IMR-90 (cell line): ENCODE data around the gene AVPR1B. TPM values are rescaled to one million over a fixed set of nuclear protein-coding genes. Genes with fewer than 3 reads are reported as not detected.

Experiments used
- ATAC-seq: fragments of 200-7000 bp; cut with Tn5 transposase; 2 replicates; pipeline ENCODE4 v1.9.1; 2020; ENCODE audit warnings: low read depth, mild to moderate bottlenecking, moderate library complexity
- BruUV-seq: library from RNA; stranded (reverse); fragments of 400-500 nt; replicated peaks from 2 replicates; lab custom pipeline; 2021; lab: Mats Ljungman, UMichigan
- CTCF ChIA-PET: fragments of 300-600 bp; formaldehyde crosslinking; extraction: SDS; loops from one replicate; lab custom pipeline; 2021; ENCODE audit warnings: antibody characterized with exemption; lab: Yijun Ruan, JAX
- POLR2A ChIA-PET: fragments of 300-600 bp; sonication (Branson Sonifier 250); formaldehyde crosslinking; loops from one replicate; lab custom pipeline; 2022; ENCODE audit warnings: antibody characterized with exemption; ENCODE audit not compliant: unreplicated experiment; lab: Charles Lee
- DNase-seq: peaks from one replicate; pipeline ENCODE4 v3.0.0; 2013
- H2AFZ ChIP-seq: replicated peaks from 2 replicates; pipeline ENCODE3; 2013; ENCODE audit warnings: low read length, mild to moderate bottlenecking; ENCODE audit not compliant: poor library complexity
- H2AK5ac ChIP-seq: 2 replicates; pipeline ENCODE4 v1.6.1; 2013; ENCODE audit warnings: low read depth, low read length, inconsistent platforms
- H2AK9ac ChIP-seq: replicated peaks from 2 replicates; pipeline ENCODE3; 2013; ENCODE audit warnings: mild to moderate bottlenecking, low read depth, low read length, moderate library complexity; ENCODE audit not compliant: poor library complexity
- H2BK120ac ChIP-seq: 2 replicates; pipeline ENCODE4 v1.6.1; 2013; ENCODE audit warnings: low read depth, low read length, inconsistent platforms
- H2BK15ac ChIP-seq: 3 replicates; pipeline ENCODE4 v1.6.1; 2013; ENCODE audit warnings: low read depth, low read length, inconsistent platforms
- H2BK20ac ChIP-seq: 2 replicates; pipeline ENCODE4 v1.6.1; 2013; ENCODE audit warnings: low read depth, mild to moderate bottlenecking, inconsistent platforms, low read length, moderate library complexity
- H2BK5ac ChIP-seq: 2 replicates; pipeline ENCODE4 v1.6.1; 2013; ENCODE audit warnings: mild to moderate bottlenecking, low read depth, low read length, inconsistent platforms; ENCODE audit not compliant: poor library complexity, severe bottlenecking
- H3K14ac ChIP-seq: replicated peaks from 2 replicates; pipeline ENCODE4 v1.6.1; 2013; ENCODE audit warnings: low read depth, low read length, inconsistent platforms
- H3K18ac ChIP-seq: 2 replicates; pipeline ENCODE4 v1.6.1; 2013; ENCODE audit warnings: low read depth, low read length, control low read depth
- H3K23ac ChIP-seq: 2 replicates; pipeline ENCODE4 v1.6.1; 2013; ENCODE audit warnings: low read depth, low read length, inconsistent platforms
- H3K27ac ChIP-seq: 2 replicates; pipeline ENCODE4 v1.5.1; 2013; ENCODE audit warnings: mild to moderate bottlenecking, control low read depth, low read length; ENCODE audit not compliant: insufficient read depth
- H3K27me3 ChIP-seq: 2 replicates; pipeline ENCODE4 v1.6.1; 2013; ENCODE audit warnings: low read length; ENCODE audit not compliant: control insufficient read depth, insufficient read depth
- H3K36me3 ChIP-seq: 2 replicates; pipeline ENCODE4 v1.6.1; 2013; ENCODE audit warnings: low read length, mixed read lengths; ENCODE audit not compliant: control insufficient read depth, insufficient read depth
- H3K4ac ChIP-seq: 2 replicates; pipeline ENCODE4 v1.6.1; 2013; ENCODE audit warnings: low read depth, low read length, inconsistent platforms
- H3K4me1 ChIP-seq: 2 replicates; pipeline ENCODE4 v1.6.1; 2013; ENCODE audit warnings: low read length, mixed read lengths; ENCODE audit not compliant: control insufficient read depth, insufficient read depth
- H3K4me2 ChIP-seq: 2 replicates; pipeline ENCODE4 v1.6.1; 2013; ENCODE audit warnings: low read depth, mild to moderate bottlenecking, control low read depth, low read length, moderate library complexity
- H3K4me3 ChIP-seq: 2 replicates; pipeline ENCODE4 v1.5.1; 2013; ENCODE audit warnings: low read depth, mild to moderate bottlenecking, control low read depth, low read length, moderate library complexity; ENCODE audit not compliant: insufficient read depth
- H3K56ac ChIP-seq: 2 replicates; pipeline ENCODE4 v1.6.1; 2013; ENCODE audit warnings: low read length, inconsistent platforms; ENCODE audit not compliant: insufficient read depth; ENCODE audit errors: extremely low read depth
- H3K79me1 ChIP-seq, 2 experiments: 2 replicates each; pipeline ENCODE4 v1.6.1; 2013; ENCODE audit warnings: low read length in 2 of 2, inconsistent platforms in 1 of 2, low read depth in 1 of 2
- H3K9ac ChIP-seq: 2 replicates; pipeline ENCODE4 v1.6.1; 2013; ENCODE audit warnings: low read depth, low read length, control low read depth
- H3K9me1 ChIP-seq: 2 replicates; pipeline ENCODE4 v1.6.1; 2013; ENCODE audit warnings: low read length, inconsistent platforms; ENCODE audit not compliant: insufficient read depth
- H3K9me3 ChIP-seq: 2 replicates; pipeline ENCODE4 v1.6.1; 2013; ENCODE audit warnings: low read length; ENCODE audit not compliant: control insufficient read depth, insufficient read depth
- H4K20me1 ChIP-seq: 2 replicates; pipeline ENCODE4 v1.6.1; 2013; ENCODE audit warnings: low read length, inconsistent platforms; ENCODE audit not compliant: insufficient read depth
- H4K5ac ChIP-seq: 2 replicates; pipeline ENCODE4 v1.6.1; 2013; ENCODE audit warnings: mild to moderate bottlenecking, low read depth, low read length, control low read depth
- H4K8ac ChIP-seq, 2 experiments: 2 replicates each; pipeline ENCODE4 v1.6.1; 2013; ENCODE audit warnings: low read depth in 2 of 2, low read length in 2 of 2, control low read depth in 1 of 2, inconsistent platforms in 1 of 2
- H4K91ac ChIP-seq: 2 replicates; pipeline ENCODE4 v1.6.1; 2013; ENCODE audit warnings: low read depth, low read length, inconsistent platforms; ENCODE audit not compliant: insufficient read depth
- CEBPB ChIP-seq: IDR thresholded peaks from 2 replicates; pipeline ENCODE4 v1.6.1; 2012; ENCODE audit warnings: low read depth, low read length, improper control_type of control experiment
- FOS ChIP-seq: fragments of 150-350 bp; IDR thresholded peaks from 2 replicates; pipeline ENCODE4 v1.6.1; 2016; ENCODE audit warnings: low read depth, low read length
- MXI1 ChIP-seq: IDR thresholded peaks from 2 replicates; pipeline ENCODE4 v1.6.1; 2012; ENCODE audit warnings: low read depth, mild to moderate bottlenecking, low read length, moderate library complexity, borderline replicate concordance
- RFX5 ChIP-seq: IDR thresholded peaks from 2 replicates; pipeline ENCODE4 v1.8.0; 2012; ENCODE audit warnings: low read depth, mild to moderate bottlenecking, low read length, moderate library complexity
- WGBS, 2 experiments: methylation state at CpG; one replicate each; pipeline versions ENCODE4 v1.1.5 to v1.1.7; 2013; ENCODE audit warnings: missing lambda C conversion rate in 2 of 2; ENCODE audit not compliant: insufficient read length in 1 of 2; ENCODE audit errors: extremely low coverage in 2 of 2; 5-methylcytosine and 5-hydroxymethylcytosine counted together
- dilution Hi-C: fragments of 300-500 bp; cut with HindIII; formaldehyde crosslinking; loops from one replicate; pipeline ENCODE4 v1.14.3; 2018; ENCODE audit warnings: low sequenced_read_pairs; ENCODE audit not compliant: unreplicated experiment
- in situ Hi-C: fragments of 300-500 bp; cut with MboI; formaldehyde crosslinking; loops from 3 replicates; pipeline ENCODE4 v1.14.3; 2019; ENCODE audit warnings: low sequenced_read_pairs, inconsistent platforms, mixed read lengths
- intact Hi-C: fragments of 100-400 bp; cut with micrococcal nuclease; formaldehyde crosslinking; loops from 2 replicates; pipeline ENCODE4 v1.10.0; 2022
- polyA plus RNA-seq, 3 experiments: library from polyadenylated mRNA; depleted of rRNA; stranded (reverse); fragments of >200 nt; gene quantifications; 2 replicates each; pipeline ENCODE4 v1.2.3, GENCODE V29; 2012; ENCODE audit warnings: low replicate concordance in 1 of 3
- total RNA-seq: library from RNA; depleted of rRNA; stranded (reverse); fragments of >200 nt; gene quantifications from 2 replicates; pipeline ENCODE4 v1.2.3, GENCODE V29; 2012
- TF ChIP-seq, protein P1 (sequence below): fragments of 150-350 bp; IDR thresholded peaks from 2 replicates; pipeline ENCODE4 v1.6.1; 2016; ENCODE audit warnings: low read depth, mild to moderate bottlenecking, low read length, moderate library complexity, borderline replicate concordance

Gene AVPR1B
- total and polyA plus RNA-seq, 2 of the 4 experiments (the other 2 are of a cell fraction) = not detected

DNA sequence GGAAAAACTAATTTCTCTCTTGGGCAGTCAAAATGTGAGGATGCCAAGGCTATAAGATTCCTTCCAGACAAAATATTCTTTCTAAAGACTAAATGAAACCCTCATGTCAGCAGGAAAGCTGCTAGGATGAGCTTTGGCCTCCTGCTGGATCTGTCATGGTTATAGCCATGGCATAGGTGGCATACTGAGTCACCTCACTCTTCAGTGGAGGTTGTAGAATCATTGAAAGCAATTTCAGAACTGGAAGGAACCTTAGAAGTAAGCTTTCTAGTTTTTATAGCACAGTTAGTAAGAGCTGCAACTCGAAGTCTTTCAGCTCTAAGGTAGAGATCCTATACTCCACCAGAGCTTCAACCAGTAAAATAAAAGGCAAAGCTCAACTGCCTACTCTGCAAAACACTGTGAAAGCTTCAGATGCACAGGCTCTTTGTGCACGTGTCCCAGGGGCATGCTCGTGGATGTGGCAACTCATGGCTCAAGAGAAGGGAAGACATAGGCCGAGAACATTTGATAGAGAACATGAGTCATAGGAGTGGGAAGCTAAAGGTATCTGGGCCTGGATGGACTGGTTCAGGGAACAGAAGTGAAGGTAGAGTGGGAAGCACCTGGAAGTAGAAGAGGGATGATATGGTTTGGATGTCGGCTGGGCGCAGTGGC, 5.8 kb downstream of the AVPR1B start:
- Histone ChIP-seq H2AK9ac (no peak overlapping the region), H3K4ac (no peak overlapping the region), H2BK120ac (no peak overlapping the region), H4K20me1 (no peaks in the 10 kb centered on the region), H3K9me1 (no peaks in the 10 kb centered on the region), H3K27ac (no peak overlapping the region), H3K14ac (no peak overlapping the region), H2BK5ac (no peak overlapping the region), H3K36me3 (no peaks in the 10 kb centered on the region), H3K18ac (no peak overlapping the region), H4K8ac (no peak overlapping the region), H3K79me1 (no peaks in the 10 kb centered on the region), H2AFZ (no peak overlapping the region), H2BK15ac (no peak overlapping the region), H2AK5ac (no peak overlapping the region), H3K56ac (no peak overlapping the region), H3K4me1 (no peaks in the 10 kb centered on the region), H3K9me3 (no peaks in the 10 kb centered on the region), H2BK20ac (no peak overlapping the region), H3K27me3 (peaks cover 59% of the 10 kb centered on the region), H3K23ac (no peak overlapping the region), H3K4me3 (no peak overlapping the region), H4K91ac (no peak overlapping the region), H3K9ac (no peak overlapping the region), H4K5ac (no peak overlapping the region), H3K4me2 (no peak overlapping the region)
- 56% methylated on average over 2 of the region's 6 CpGs; no CpG with 5 or more reads in 1 of the 2 experiments for WGBS, 2 experiments
- intact Hi-C loops = no loop called here
- TF ChIP-seq CEBPB (no peak), FOS (no peak), RFX5 (no peak), MXI1 (no peak)
- TF ChIP-seq, protein P1, sequence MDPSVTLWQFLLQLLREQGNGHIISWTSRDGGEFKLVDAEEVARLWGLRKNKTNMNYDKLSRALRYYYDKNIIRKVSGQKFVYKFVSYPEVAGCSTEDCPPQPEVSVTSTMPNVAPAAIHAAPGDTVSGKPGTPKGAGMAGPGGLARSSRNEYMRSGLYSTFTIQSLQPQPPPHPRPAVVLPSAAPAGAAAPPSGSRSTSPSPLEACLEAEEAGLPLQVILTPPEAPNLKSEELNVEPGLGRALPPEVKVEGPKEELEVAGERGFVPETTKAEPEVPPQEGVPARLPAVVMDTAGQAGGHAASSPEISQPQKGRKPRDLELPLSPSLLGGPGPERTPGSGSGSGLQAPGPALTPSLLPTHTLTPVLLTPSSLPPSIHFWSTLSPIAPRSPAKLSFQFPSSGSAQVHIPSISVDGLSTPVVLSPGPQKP = no peak
- ChIA-PET POLR2A (no interaction called here), CTCF (interaction anchor here (2.5 kb wide), 1 partner anchor 127 kb away, joined by 7 read pairs; no protein-coding TSS in a partner anchor)
- DNase-seq = no peak
- in situ Hi-C loops = loop anchor here (25.0 kb wide), 1 partner anchor 449 kb away; no protein-coding TSS in a partner anchor
- no peak for ATAC-seq
- no TSS peak for BruUV-seq
- dilution Hi-C loops = no loop called here
